H1 (cell line): ENCODE measurements around the gene LRRC26. TPM values are rescaled to one million over a fixed set of nuclear protein-coding genes. Genes with fewer than 3 reads are reported as not detected.

ENCODE experiments used
- ASH2L ChIP-seq: fragments of 200-600, 300-600 bp; sonication (generic); IDR thresholded peaks from one replicate; pipeline ENCODE4 v1.7.1; 2017; ENCODE audit warnings: low read length
- CHD1 ChIP-seq: IDR thresholded peaks from 2 replicates; pipeline ENCODE4 v1.6.1; 2012; ENCODE audit warnings: low read depth, low read length, improper control_type of control experiment
- CHD7 ChIP-seq: fragments of 300-600 bp; sonication (generic); IDR thresholded peaks from 2 replicates; pipeline ENCODE4 v1.7.1; 2012; ENCODE audit warnings: low read length, moderate library complexity, mild to moderate bottlenecking, inconsistent platforms; ENCODE audit not compliant: insufficient replicate concordance
- EZH2 ChIP-seq: fragments of 200-600 bp; sonication (generic); IDR thresholded peaks from 2 replicates; pipeline ENCODE4 v1.7.1; 2012; ENCODE audit warnings: low read depth, mild to moderate bottlenecking, moderate library complexity, low read length, inconsistent platforms; ENCODE audit not compliant: severe bottlenecking
- HDAC6 ChIP-seq: IDR thresholded peaks from one replicate; pipeline ENCODE4 v1.7.1; 2012; ENCODE audit warnings: low read depth, mild to moderate bottlenecking, inconsistent platforms, low read length, moderate library complexity
- KDM1A ChIP-seq: fragments of 200-600, 300-600 bp; sonication (generic); IDR thresholded peaks from 2 replicates; pipeline ENCODE4 v1.7.1; 2016; ENCODE audit warnings: mild to moderate bottlenecking, low read length, borderline replicate concordance
- NRF1 ChIP-seq: IDR thresholded peaks from 2 replicates; pipeline ENCODE4 v1.6.1; 2011; ENCODE audit warnings: mild to moderate bottlenecking, low read depth, low read length, improper control_type of control experiment
- PHF8 ChIP-seq: fragments of 200-600 bp; sonication (generic); conservative IDR thresholded peaks from 2 replicates; pipeline ENCODE4 v1.7.1; 2012; ENCODE audit warnings: low read depth, mild to moderate bottlenecking, inconsistent platforms, low read length, moderate library complexity
- RXRA ChIP-seq: IDR thresholded peaks from 2 replicates; pipeline ENCODE4 v1.6.1; 2011; ENCODE audit warnings: low read depth, mild to moderate bottlenecking, low read length, moderate library complexity; ENCODE audit not compliant: insufficient read depth
- SIN3A ChIP-seq, 2 experiments: IDR thresholded peaks in 1 of 2; conservative IDR thresholded peaks in 1 of 2; 2 replicates each; pipeline ENCODE4 v1.6.1; 2011 to 2012; ENCODE audit warnings: low read length in 2 of 2, improper control_type of control experiment in 1 of 2, low read depth in 1 of 2, mild to moderate bottlenecking in 1 of 2
- SP2 ChIP-seq: IDR thresholded peaks from 2 replicates; pipeline ENCODE4 v1.6.1; 2012; ENCODE audit warnings: mild to moderate bottlenecking, low read length, inconsistent platforms
- TEAD4 ChIP-seq: IDR thresholded peaks from 2 replicates; pipeline ENCODE4 v1.6.1; 2012; ENCODE audit warnings: low read depth, low read length, inconsistent platforms, mixed read lengths
- polyA plus RNA-seq, 7 experiments: library from polyadenylated mRNA; depleted of rRNA in 3 of 7; stranded (reverse) in 5 of 7; unstranded in 2 of 7; fragments of >200 nt in 5 of 7; fragments of 200-250 nt in 2 of 7; gene quantifications; 1 replicate in 5 of 7; 2 replicates in 1 of 7; 4 replicates in 1 of 7; pipeline versions ENCODE4 v1.2.1 to v1.2.3, GENCODE V29; 2011 to 2013; ENCODE audit warnings: missing spikeins in 2 of 7, mixed read lengths in 2 of 7
- total RNA-seq: library from RNA; stranded (reverse); fragmentation: NEBNext Ultra II Directional; extraction: Animal tissue kit (Norgen Biotek cat#: 25700); gene quantifications from 2 replicates; pipeline ENCODE4 v1.2.1, GENCODE V29; 2021

The LRRC26 gene
- total and polyA plus RNA-seq, 2 of the 8 experiments (the other 6 are each of a cell fraction or from before 2014, with no cell fraction given): 0.34 to 0.85 TPM

GRCh38 chr9:137152844-137153405, 16.9 kb downstream of the LRRC26 start (continued):
- no peak for TF ChIP-seq CHD7
- TF ChIP-seq ASH2L: no peak
- TF ChIP-seq TEAD4: no peak
- TF ChIP-seq NRF1: no peak
- TF ChIP-seq RXRA: no peak
- TF ChIP-seq EZH2: no peak
- TF ChIP-seq KDM1A: no peak
- TF ChIP-seq CHD1: no peak
- TF ChIP-seq PHF8: no peak
- no peak for TF ChIP-seq SP2
- no peak for TF ChIP-seq HDAC6
- TF ChIP-seq SIN3A (conservative IDR thresholded peaks at IDR 0.05 in 1 of 2, IDR thresholded peaks at IDR 0.05 in 1 of 2; ENCODE audit: low read depth in 1 of 2, low read length in 2 of 2): no peak
